ENCODE results near the gene PLD4. TPM values are rescaled to one million over a fixed set of nuclear protein-coding genes. Genes with fewer than 3 reads are reported as not detected.
"Not testable (repeated sequence)": the region's sequence is repeated elsewhere in the genome, so short reads cannot be mapped to it uniquely, and the experiment has no call there.

PLD4 gene
- total RNA-seq, 1 donor from 2014 or later, result 0.21 TPM

- Mint-ChIP-seq H3K36me3 (ENCODE audit: low read depth) (no peaks in the 10 kb centered on the region), H3K4me1 (ENCODE audit: low read depth) (no peaks in the 10 kb centered on the region), H3K27me3 (ENCODE audit: insufficient read depth) (peaks cover 9% of the 10 kb centered on the region), H3K9me3 (no peaks in the 10 kb centered on the region), H3K4me3 (no peak overlapping the region), H3K27ac (no peak overlapping the region)
- intact Hi-C loops (cut with micrococcal nuclease), result loop anchor here (5.0 kb wide), 1 partner anchor 148 kb away; no protein-coding TSS in a partner anchor
- DNase-seq (ENCODE audit: low spot score), result no peak
Measured at GRCh38 chr14:104898870-104899510, 25.7 kb upstream of the PLD4 start.

DNA sequence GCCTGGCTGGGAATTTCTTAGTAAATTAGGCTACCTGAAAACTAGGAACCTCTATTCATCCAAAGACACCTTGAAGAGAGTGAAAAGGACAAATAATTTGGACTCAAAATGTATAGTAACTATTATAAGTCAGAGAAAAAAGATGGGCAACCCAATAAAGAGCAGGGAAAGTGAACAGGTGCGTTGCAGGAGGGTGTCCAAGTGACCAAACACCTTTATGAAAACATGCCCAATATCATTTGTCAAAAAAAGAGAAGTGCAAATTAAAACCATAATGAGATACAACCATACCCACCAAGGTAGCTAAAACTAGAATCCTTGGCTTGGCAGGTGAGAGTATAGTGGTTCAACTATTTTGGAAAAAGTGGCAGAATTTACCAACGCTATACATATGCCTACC lies 24.9 kb upstream of the PLD4 start:
- Mint-ChIP-seq H3K36me3 (ENCODE audit: low read depth) (no peaks in the 10 kb centered on the region), H3K4me3 (no peak overlapping the region), H3K27me3 (ENCODE audit: insufficient read depth) (peaks cover 12% of the 10 kb centered on the region), H3K4me1 (ENCODE audit: low read depth) (no peaks in the 10 kb centered on the region), H3K9me3 (no peaks in the 10 kb centered on the region), H3K27ac (no peak overlapping the region)
- no peak for DNase-seq (ENCODE audit: low spot score)
- intact Hi-C loops (cut with micrococcal nuclease), result loop anchor here (5.0 kb wide), 1 partner anchor 148 kb away; no protein-coding TSS in a partner anchor

DNA sequence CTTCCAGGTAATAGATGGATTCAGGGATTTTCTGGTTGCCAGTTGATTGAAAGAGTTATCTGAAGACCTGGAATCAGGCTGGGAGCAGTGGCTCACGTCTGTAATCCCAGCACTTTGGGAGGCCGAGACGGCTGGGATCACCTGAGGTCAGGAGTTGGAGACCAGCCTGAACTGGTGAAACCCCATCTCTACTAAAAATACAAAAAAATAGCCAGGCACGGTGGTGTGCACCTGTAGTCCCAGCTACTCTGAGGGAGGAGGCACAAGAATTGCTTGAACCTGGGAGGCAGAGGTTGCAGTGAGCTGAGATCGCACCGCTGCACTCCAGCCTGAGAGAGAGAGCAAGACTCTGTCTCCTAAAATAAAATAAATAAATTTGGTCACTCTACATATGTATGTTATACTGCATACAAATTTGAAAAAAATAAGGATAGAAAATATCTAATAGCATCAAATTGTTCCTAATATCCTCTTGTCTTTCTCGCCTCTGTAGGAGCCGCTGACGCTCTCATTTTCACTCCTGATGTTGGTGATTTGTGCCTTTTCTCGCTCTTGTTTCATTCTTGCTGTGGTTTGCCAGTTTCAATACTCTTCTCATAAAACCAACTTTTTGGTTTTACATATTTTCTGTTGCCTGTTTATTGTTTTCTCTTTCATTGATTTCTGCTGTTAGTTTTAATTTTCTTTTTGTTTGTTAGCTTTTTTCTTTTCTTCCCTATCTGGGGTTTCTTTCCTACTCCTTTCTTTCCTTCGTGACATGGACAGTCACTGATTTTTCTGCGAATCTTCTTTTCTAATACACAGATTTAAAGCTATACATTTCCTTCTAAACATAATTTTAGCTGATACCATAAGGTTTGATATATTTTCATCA lies 23.8 kb upstream of the PLD4 start:
- DNase-seq (ENCODE audit: low spot score), result no peak

GRCh38 chr14:104903990-104904389 lies 20.7 kb upstream of the PLD4 start:
- Mint-ChIP-seq H3K4me3 (no peak overlapping the region), H3K9me3 (no peaks in the 10 kb centered on the region), H3K27me3 (ENCODE audit: insufficient read depth) (peaks cover 26% of the 10 kb centered on the region), H3K36me3 (ENCODE audit: low read depth) (no peaks in the 10 kb centered on the region), H3K4me1 (ENCODE audit: low read depth) (no peaks in the 10 kb centered on the region), H3K27ac (no peak overlapping the region)
- no peak for DNase-seq (ENCODE audit: low spot score)
- intact Hi-C loops (cut with micrococcal nuclease), result no loop called here

More for the DNA sequence above, 23.8 kb upstream of the PLD4 start:
- Mint-ChIP-seq H3K4me1 (ENCODE audit: low read depth) (no peaks in the 10 kb centered on the region), H3K4me3 (no peak overlapping the region), H3K27ac (no peak overlapping the region), H3K27me3 (ENCODE audit: insufficient read depth) (peaks cover 14% of the 10 kb centered on the region), H3K36me3 (ENCODE audit: low read depth) (no peaks in the 10 kb centered on the region), H3K9me3 (no peaks in the 10 kb centered on the region)
- intact Hi-C loops (cut with micrococcal nuclease), result no loop called here

- H3K4me3 Mint-ChIP-seq; intact Hi-C loops (cut with micrococcal nuclease); H3K9me3 Mint-ChIP-seq; H3K4me1 Mint-ChIP-seq (ENCODE audit: low read depth); H3K27ac Mint-ChIP-seq; DNase-seq (ENCODE audit: low spot score); H3K36me3 Mint-ChIP-seq (ENCODE audit: low read depth): not testable (repeated sequence)
- peaks cover 24% of the 10 kb centered on the region for H3K27me3 Mint-ChIP-seq (ENCODE audit: insufficient read depth)
Measured at GRCh38 chr14:104904650-104905578, 19.8 kb upstream of the PLD4 start.

- H3K9me3 Mint-ChIP-seq; H3K4me3 Mint-ChIP-seq; DNase-seq (ENCODE audit: low spot score); intact Hi-C loops (cut with micrococcal nuclease); H3K4me1 Mint-ChIP-seq (ENCODE audit: low read depth); H3K27ac Mint-ChIP-seq; H3K36me3 Mint-ChIP-seq (ENCODE audit: low read depth): not testable (repeated sequence)
- H3K27me3 Mint-ChIP-seq (ENCODE audit: insufficient read depth), result peaks cover 21% of the 10 kb centered on the region
Measured at GRCh38 chr14:104905579-104905933, 19.1 kb upstream of the PLD4 start.

DNA sequence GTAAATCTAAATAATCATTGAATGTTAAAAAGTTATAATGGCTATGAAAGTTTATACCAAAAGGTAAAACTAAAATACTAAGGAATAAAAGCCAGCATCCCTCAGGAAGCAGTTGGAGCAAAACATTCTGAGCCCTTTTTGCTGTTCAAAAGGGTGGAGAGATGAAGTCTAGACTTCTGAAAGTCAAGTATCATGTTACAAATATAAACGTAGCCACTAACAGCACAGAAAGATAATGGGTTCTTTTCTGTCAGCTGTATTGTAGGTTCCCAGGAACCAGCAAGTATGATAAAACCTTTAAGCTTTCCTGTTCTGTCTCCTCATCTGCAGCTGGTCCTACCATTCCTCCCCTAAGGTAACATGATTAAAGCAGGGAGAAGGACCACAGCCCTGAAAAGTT lies 16.4 kb upstream of the PLD4 start:
- DNase-seq (ENCODE audit: low spot score), result no peak
- no peaks in the 10 kb centered on the region for H3K36me3 Mint-ChIP-seq (ENCODE audit: low read depth)
- peaks cover 22% of the 10 kb centered on the region for H3K27me3 Mint-ChIP-seq (ENCODE audit: insufficient read depth)
- H3K4me3 Mint-ChIP-seq, result no peak overlapping the region
- no peak overlapping the region for H3K27ac Mint-ChIP-seq
- H3K4me1 Mint-ChIP-seq (ENCODE audit: low read depth), result no peaks in the 10 kb centered on the region
- H3K9me3 Mint-ChIP-seq, result peaks cover 5% of the 10 kb centered on the region
- intact Hi-C loops (cut with micrococcal nuclease), result no loop called here

- H3K9me3 Mint-ChIP-seq, result peaks cover 5% of the 10 kb centered on the region
- intact Hi-C loops (cut with micrococcal nuclease), result no loop called here
- no peaks in the 10 kb centered on the region for H3K4me1 Mint-ChIP-seq (ENCODE audit: low read depth)
- peaks cover 30% of the 10 kb centered on the region for H3K27me3 Mint-ChIP-seq (ENCODE audit: insufficient read depth)
- no peak for DNase-seq (ENCODE audit: low spot score)
- no peak overlapping the region for H3K27ac Mint-ChIP-seq
- H3K36me3 Mint-ChIP-seq (ENCODE audit: low read depth), result no peaks in the 10 kb centered on the region
- no peak overlapping the region for H3K4me3 Mint-ChIP-seq
Measured at GRCh38 chr14:104912053-104912452, 12.6 kb upstream of the PLD4 start.

GRCh38 chr14:104913435-104913834 lies 11.2 kb upstream of the PLD4 start:
- intact Hi-C loops (cut with micrococcal nuclease), result no loop called here
- no peak overlapping the region for H3K4me3 Mint-ChIP-seq
- no peak for DNase-seq (ENCODE audit: low spot score)
- no peaks in the 10 kb centered on the region for H3K4me1 Mint-ChIP-seq (ENCODE audit: low read depth)
- H3K27ac Mint-ChIP-seq, result no peak overlapping the region
- peaks cover 5% of the 10 kb centered on the region for H3K9me3 Mint-ChIP-seq
- peaks cover 20% of the 10 kb centered on the region for H3K27me3 Mint-ChIP-seq (ENCODE audit: insufficient read depth)
- H3K36me3 Mint-ChIP-seq (ENCODE audit: low read depth), result no peaks in the 10 kb centered on the region

GRCh38 chr14:104917116-104917515 lies 7.6 kb upstream of the PLD4 start:
- no peak for DNase-seq (ENCODE audit: low spot score)
- Mint-ChIP-seq H3K27ac (no peak overlapping the region), H3K4me3 (no peak overlapping the region), H3K36me3 (ENCODE audit: low read depth) (no peaks in the 10 kb centered on the region), H3K4me1 (ENCODE audit: low read depth) (no peaks in the 10 kb centered on the region), H3K9me3 (peaks cover 1% of the 10 kb centered on the region), H3K27me3 (ENCODE audit: insufficient read depth) (peaks cover 18% of the 10 kb centered on the region)
- intact Hi-C loops (cut with micrococcal nuclease), result no loop called here

- no peaks in the 10 kb centered on the region for H3K4me1 Mint-ChIP-seq (ENCODE audit: low read depth)
- no peak overlapping the region for H3K27ac Mint-ChIP-seq
Measured at GRCh38 chr14:104917993-104918392, 6.7 kb upstream of the PLD4 start.

DNA sequence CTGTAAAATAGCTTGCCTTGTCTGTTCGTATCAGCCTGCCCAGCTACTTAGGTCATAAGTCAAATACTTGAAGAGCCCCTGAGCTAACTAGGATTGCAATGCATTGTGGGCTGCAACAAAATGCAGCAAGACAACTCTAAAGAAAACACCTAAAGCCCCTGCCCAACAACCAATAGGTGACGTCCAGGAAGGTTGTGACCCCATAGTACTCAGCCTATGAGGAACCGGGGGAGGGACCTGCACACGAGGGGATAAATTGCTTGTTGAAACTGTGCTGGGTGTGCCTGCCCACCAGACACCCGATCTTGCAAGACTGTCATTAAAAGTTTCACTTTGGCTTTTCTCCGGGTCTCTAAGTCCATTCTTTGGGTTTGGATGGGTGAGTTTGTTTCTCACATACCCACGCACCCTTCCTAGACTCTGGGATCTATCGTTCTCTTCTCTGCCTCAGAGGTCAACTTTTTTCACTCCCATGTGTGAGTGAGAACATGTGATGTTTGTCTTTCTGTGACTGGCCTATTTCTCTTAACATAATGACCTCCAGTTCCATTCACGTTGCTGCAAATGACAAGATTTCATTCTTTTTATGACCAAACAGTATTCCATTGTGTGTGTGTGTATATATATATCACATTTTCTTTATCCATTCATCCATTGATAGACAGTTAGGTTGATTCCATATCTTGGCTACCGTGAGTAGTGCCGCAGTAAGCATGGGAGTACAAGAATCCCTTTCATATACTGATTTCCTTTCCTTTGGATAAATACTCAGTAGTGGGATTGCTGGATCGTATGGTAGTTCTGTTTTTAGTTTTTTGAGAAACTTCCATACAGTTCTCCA lies 5.3 kb upstream of the PLD4 start:
- H3K4me3 Mint-ChIP-seq; H3K27ac Mint-ChIP-seq; H3K36me3 Mint-ChIP-seq (ENCODE audit: low read depth); DNase-seq (ENCODE audit: low spot score); H3K9me3 Mint-ChIP-seq; H3K4me1 Mint-ChIP-seq (ENCODE audit: low read depth); intact Hi-C loops (cut with micrococcal nuclease): not testable (repeated sequence)
- peaks cover 14% of the 10 kb centered on the region for H3K27me3 Mint-ChIP-seq (ENCODE audit: insufficient read depth)

More at GRCh38 chr14:104917993-104918392, 6.7 kb upstream of the PLD4 start:
- Mint-ChIP-seq H3K27me3 (ENCODE audit: insufficient read depth) (peaks cover 18% of the 10 kb centered on the region), H3K9me3 (no peaks in the 10 kb centered on the region), H3K4me3 (no peak overlapping the region), H3K36me3 (ENCODE audit: low read depth) (no peaks in the 10 kb centered on the region)
- intact Hi-C loops (cut with micrococcal nuclease), result no loop called here
- no peak for DNase-seq (ENCODE audit: low spot score)

Measured in activated T-helper 1 cell treated with anti-CD3 and anti-CD28 coated beads, Interleukin-12 subunit alpha, Interleukin-12 subunit beta, Interleukin-2, Interleukin-4 antibody, amounts not matched to agents 30 ng/mL and 10 ng/mL and 1 ng/mL, durations not matched to agents 14 hours and 24 hours and 36 hours (primary cell).